HCEC 1CT (cell line): ENCODE measurements around the gene ZNF219.

ENCODE experiments used
- DNase-seq: peaks from one replicate; pipeline ENCODE4 v3.0.0-alpha.2; 2017

Gene ZNF219

DNA sequence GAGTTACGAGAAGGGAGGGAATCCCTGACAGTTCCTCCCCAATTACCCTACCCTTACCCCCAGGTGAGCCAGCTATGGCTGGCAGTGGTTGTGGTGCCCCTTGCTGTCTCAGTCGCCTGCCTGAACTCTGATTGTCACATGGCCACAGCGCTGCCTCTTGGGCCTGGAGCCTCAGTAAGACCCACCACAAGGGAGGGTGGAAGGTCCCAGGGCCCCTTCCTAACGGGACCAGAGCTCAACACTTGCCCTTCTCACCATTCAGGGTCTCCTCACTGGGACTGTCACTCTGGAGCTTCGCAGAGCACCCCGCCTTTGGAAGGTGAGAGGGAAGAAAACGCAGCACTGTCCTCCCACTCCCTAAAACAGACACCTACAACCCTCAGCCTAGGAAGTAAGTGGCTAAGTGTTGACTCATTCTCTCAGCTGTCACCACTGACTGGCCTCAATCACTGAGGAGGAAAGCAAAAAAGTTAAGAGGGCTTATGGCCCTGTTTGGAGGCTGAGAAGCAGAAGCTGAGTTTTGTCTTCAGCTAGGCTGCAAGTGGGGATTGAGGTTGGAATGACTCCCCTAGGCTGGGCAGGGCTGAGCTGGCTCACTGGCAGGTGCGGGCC lies 3.5 kb upstream of the ZNF219 start:
- no peak for DNase-seq

DNA sequence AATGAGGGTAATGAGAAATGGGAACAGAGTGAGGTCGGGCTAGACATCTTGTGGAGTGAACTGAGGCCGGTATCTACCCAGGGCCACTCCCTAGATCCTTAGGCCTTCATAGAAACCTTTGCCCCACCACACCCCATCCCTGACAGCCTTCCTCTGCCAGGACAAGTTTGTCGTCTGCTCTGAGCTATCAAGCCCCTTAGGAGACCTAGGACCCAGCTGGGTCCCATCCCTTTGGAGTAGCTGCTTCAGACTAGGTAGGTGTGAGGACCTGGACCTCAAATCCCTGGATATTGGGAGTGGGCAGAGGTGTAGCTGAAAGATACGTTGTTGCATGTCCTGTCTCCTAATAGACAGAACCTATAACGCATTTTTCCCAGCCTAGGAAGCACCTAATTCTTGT lies 2.5 kb upstream of the ZNF219 start, which contains the start of gene TMEM253:
Gene TMEM253 (plus strand): TSS at position 136 of the 400 bp plus-strand sequence. CDS start 278 bp downstream, outside the sequence.
- DNase-seq = no peak

DNA sequence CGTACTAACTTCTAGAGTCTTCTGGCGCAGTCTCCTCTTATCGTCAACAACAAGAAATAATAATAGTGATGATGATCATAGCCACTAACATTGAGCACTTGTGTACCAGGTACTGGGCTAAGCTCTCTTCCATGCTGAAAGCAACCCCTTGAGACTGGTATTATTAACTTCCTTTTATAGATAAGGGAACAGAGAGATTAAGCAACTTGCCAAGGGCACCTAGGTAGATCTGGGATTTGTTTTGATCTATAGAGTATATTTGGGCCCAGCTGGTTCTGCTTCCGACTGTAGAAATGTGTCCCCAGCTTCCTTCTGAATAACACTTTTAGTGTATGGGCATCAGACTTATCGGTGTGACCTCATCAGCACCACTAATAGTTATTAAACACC lies 1.1 kb upstream of the ZNF219 start:
- no peak for DNase-seq

DNA sequence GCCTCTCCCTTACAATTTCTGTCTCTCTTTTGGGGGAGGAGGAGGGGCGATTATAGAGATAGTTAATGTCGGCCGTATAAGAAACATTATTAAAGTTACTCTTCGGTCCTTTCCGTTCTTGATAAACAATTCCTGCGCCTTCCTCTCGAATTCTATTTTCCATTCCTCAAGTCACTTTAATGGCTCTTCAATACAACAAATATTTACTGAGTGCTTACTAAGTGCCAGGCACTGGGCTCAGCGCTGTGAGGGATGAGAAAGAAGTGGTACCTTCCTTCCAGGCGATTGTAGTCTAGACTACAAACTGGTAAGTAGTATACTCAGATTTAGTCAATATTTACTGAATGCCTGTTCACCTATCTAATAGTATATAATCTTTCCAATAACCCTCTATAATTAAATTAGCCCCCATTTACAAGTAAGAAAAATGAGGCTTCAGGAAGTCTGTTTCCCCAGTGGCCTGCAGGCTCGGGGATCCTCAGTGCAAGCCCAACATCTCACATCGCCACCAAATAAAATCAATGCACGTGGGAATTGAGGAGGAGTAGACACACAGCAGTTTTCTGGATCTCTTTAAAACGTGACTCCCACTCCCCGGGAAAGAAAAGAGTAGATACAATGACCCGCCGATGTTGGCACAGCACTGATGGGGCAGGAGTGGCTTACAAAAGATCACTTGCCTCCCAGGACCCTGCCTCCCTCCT lies 589 bp upstream of the ZNF219 start:
- DNase-seq = no peak

DNA sequence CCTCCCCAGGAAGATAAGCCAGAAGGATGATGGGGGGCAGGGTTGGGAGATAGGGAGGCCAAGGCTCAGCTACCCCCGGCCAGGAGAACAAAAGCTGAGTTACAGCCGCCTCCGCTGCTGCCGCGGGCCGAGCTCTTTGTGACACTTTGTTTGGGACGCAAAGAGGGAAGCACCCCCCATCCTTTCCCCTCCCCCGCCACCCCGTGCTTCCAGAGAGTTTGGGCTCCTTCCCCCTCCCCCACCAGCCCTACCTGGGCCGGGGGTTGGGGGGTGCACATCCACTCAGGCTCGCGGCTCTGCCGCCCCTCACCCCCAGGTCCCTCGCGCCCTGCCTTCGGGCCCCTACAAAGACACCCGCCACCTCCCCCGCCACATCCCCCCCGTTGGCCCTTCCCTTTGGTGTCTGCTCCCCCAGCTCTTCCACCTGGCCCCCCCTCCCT lies 799 bp downstream of the ZNF219 start:
- DNase-seq = no peak

DNA sequence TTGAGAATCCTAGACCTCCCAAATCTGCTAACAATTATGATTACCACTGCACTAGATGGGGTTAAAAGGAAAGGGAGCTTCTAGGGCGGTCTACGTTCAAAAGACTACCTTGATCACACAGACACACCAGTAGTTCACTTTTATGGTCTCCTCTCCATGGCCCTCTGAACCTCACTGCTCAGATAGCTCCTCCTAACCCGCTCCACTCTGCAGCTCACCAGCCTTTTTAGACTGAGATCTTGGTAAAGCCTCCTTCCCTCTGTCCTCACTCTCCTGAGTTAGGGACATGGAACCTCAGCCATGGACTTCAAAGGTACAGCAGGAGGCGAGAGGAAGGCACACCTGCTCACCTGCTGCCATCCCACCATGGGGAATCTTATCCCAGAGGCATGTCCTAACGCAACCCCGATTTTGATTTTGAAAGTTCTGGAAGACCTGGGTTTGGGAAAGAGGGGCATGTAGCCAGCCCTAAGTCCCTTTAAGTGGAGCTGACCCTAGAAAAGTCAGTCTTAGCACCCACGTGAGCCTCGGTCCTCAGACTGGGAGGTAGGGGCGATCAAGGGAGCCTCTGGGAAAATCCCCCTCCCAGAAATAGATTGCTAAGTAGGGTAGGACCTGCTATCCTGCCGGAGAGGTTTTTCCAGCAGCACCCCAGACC lies 1.3 kb downstream of the ZNF219 start:
- no peak for DNase-seq

DNA sequence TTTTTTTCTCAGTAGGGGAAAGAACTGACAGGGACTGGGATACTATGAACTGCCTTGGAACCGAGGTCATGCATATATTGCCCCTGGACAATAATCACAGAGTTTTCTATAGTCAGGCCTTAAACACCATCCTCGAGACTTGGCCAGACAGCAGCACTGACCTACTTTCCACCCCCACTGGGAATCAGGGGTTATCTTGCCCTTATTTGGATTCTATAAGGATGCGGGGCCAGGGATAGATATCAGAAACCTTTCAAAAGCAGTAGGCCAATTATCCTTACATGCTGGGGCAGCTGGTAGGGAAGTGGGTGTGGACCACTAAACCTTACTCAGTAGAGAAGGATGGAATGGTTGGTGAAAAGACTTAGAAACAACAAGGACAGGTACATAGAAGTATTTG lies 2.0 kb downstream of the ZNF219 start:
- no peak for DNase-seq

DNA sequence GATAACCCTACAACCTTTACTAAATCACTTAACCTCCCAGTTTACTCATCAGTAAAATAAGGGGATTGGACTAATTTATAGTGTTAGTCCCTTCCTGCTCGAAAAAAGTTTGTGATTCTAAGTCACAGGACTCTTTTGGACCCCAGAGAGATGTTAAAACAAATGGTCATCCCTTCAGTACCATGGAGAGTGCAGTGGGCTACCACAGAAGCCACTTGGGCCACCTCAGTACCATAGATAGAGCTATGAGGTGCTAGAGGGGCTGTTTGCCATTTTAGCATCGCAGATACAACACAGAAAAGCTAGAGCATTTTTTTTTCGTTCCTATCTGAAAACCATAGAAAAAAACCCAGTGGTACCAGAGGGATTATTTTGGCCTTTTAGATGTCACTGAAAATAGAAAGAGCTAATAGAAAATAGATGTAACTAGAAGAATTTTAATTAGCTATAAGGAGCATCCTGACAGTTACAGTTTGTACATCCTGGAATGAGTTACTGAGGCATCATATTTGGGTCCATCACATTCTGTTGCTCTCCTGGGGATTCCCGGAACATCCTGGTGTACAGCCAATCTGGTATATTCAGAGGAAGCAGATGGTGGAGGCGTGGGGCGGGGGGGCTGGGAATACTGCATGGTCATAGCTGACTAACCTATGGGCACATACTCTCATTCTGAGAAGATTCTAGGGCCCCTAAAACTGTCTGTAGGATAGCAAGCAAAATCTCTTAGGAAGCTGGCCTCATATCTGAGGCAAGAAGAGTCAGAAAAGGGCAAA lies 2.8 kb downstream of the ZNF219 start:
- peak; percentile 41 for DNase-seq

DNA sequence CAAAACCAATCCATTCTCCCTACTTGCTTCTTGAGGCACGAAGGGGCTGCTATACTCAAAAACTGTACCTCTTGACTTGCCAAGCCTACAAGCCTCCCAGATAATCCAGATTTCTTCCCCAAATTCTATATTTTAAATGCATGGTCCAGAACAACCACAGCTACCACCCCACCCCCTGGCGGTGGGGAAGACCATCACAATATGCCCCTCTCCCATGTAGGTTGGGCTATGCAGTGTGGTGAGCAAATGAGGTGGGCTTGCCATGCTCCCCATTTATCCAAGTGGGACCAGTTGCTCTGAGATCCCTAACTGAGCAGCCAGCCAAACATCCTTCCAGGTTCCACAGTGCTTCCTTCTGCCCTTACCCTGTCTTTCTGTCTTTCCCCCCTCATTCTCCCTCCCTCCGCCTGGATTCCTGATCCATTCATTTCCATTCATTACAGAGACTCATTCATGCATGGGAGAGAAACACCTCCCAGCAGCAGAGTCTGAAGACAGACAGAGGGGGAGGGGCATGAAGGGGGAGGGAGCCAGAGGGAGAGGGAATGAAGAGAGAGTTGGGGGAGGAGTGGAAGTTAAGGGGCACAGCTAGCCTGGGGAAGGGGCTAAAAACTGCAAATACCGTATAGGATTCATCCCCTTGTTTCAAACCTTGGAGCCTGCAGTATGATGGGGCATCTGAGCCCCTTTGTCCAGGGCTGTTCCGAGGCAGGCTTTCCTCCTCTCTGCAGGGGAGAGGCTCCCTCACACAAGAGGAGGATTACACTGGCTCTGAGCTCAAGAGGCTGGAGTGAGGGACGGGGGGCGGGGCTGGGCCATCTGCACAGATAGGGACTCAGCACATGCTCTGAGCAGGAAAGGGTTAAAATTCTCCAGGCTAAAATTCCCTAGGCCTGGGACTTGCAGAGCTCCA lies 4.4 kb downstream of the ZNF219 start:
- no peak for DNase-seq

DNA sequence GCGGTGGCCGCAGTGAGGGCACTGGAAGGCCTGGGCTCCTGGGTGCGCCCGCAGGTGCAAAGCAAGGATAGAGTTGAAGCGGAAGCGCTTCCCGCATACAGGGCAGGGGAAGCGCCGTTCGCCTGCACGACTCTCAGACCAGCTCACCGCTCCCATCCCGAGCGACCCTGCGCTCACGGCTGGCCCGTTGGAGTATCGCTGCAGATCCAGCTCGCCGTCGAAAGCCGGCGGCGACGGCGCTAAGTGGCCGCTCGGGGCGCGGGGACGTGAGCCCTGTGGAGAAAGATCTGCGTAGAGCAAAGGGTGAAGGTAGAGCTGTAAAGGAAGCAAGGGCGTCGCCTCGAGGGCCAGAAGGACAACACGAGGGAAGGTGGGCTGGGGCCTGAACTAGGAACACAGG lies 5.4 kb downstream of the ZNF219 start:
- no peak for DNase-seq

DNA sequence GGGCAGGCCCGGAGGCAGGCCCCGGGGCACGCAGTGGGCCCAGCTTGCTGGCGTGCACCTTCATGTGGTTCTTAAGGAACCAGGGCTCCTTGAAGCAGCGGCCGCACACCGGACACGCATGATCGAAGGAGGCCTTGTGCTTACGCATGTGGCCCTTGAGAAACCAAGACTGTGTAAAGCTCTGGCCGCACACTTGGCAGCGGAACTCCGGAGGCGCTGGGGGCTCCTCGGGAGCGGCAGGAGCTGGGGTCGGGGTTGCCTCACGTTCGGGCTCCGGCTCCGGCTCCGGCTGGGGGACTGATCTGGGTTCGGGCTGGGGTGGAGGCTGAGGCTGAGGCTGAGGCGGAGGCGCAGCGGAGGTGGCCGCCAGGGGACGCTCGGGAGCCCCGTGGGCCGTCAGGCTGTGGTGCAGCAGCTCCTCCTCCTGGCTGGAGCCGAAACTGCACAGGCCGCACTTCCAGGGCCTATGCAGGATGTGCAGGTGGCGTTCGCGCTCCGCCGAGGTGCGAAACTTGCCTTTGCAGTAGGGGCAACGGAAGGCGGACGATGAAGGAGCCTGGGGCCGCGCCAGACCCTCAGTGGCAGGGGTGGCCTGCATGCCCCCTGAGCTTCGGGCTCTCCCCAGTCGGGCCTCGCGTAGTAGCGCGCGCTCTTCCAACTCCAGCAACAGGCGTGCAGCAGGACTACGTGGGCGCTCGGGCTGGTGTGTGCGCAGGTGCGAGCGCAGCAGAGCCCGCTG lies 6.0 kb downstream of the ZNF219 start:
- DNase-seq = peak; percentile 25

DNA sequence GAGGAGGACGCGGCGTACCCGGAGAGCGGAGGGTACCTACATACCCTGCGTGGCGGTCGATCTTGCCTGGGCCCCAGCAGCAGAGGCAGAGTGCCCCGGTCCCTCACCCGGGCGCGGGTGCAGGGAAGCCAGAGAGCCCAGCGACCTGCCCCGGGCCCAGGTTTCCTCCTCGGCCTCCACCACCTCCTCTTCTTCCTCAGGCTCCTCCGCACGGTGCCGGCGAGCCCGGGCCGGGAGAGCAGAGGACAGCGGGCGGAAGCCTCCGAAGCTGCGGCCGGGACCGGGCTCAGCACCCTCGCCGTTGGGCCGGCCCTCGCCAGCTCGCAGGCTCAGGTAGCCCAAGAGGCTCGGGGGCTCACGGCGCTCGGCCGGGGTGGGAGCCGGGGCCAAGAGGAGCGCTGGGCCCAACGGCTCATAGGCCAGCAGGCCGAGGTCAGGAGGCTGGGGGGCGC lies 6.6 kb downstream of the ZNF219 start:
- DNase-seq = no peak

DNA sequence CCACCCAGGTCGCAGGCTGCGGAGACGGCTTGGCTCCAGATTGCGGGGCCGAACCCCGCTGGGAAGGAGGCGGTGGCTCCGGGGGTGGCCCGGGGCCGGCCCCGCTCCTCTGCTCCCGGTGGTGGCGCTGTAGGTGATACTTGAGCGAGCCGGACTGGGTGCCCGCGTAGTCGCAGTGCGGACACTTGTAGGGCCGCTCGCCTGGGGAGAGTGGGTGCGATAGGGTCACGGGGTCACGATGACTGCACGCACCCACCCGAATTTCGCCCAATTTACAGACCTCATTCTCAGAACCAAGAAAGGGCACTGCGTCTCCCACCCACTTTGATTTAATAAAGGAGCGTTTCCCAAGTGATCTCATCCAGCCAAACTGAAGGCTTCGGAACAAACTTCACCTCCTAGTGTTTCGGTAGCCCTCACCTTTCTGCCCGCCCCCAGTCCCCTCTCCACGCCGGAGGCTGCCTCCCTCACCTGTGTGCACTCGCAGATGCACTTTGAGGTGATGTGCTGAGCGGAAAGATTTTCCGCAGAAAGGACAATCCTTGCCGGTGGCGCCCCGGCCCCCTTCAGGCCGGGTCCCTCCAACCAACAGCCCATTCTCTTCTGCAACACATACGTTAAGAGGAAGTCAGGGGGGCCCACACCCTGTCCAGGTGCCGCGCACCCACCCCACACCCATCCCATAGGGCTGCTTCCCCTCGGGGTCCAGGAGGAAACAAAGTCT lies 7.4 kb downstream of the ZNF219 start:
- no peak for DNase-seq

DNA sequence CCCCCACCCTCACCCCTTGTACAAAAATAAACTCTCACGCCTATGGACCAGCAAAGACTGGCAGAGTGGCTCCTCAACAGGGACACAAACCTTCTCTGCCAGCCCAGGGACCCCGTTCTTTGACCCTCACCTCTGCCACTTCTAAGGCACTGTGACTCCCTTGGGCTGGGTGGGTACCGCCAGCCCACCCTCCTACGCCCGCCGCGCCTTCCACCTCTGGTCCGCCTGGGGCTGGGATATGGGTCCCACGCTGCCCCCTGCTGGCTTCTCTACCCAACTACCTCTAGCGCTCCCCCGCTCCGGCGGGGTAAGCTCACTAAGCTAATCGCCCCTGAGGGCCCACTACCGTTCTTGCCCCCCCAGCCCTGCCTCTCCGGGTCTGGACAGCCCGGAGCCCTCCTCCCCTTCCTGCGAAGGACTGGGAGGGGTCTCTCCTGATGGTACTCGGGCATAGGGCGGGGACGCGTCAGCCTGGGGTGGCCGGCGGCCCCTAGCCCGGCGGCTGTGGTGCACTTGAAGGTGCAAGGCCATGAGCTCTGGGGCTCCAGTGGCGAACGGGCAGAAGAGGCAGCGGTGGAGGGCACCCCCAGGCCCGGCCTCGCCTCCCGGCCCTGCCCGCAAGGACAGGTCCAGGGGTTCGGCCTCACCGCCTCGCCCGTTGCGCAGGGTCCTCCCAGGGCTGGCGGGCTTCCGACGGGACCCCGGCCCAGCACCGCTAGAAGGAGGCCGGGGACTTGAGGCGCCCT lies 8.1 kb downstream of the ZNF219 start:
- DNase-seq = no peak

DNA sequence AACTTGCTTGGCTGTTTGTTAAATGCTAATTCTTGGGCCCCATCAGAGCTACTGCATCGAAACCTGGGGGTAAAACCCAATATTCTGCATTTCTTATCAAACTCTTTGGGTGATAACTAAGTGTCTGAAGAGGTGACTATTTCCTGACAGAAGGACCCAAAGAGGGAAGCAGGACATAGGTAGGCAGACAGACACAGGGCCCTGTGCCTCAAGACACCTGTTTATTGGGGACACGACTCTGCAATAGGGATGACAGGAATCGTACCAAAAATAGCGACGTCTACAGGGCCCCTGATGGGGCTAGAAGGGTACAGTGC lies 8.6 kb downstream of the ZNF219 start:
- DNase-seq = no peak

DNA sequence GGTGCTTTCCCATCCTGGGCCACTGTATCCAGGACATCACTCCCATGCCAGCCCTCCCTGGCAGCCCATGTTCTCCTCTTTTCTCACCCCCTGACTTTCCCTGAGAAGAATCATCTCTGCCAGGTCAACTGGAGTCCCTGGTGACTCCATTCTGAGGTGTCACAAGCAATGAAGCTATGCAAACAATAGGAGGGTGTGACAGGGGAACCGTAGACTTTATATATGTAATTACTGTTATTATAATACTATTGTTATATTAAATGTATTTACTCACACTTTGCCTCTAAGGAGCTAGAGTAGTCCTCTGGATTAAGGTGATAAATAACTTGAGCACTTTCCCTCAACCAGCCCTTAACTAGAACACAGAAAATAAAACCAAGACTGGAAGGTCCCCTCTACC lies 9.2 kb downstream of the ZNF219 start:
- DNase-seq = no peak

DNA sequence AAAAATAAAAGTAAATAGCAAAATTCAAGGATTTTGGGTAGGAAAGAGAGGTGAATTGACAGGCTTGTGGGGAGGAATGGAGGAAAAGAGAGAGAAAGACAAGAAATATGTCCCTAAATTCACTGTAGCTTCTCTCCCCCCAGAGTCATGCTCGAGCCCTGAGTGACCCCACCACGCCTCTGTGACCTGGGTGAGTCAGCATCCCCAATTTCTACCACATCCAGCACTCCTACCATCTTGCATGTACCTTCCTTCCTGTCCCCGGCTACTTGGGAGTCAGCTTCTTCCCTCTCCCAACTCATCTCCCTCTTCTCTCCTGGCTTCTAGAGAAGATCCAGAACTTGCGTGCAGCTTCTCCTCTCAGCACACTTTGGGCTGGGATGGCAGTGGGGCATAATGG lies 9.8 kb downstream of the ZNF219 start:
- DNase-seq = no peak

DNA sequence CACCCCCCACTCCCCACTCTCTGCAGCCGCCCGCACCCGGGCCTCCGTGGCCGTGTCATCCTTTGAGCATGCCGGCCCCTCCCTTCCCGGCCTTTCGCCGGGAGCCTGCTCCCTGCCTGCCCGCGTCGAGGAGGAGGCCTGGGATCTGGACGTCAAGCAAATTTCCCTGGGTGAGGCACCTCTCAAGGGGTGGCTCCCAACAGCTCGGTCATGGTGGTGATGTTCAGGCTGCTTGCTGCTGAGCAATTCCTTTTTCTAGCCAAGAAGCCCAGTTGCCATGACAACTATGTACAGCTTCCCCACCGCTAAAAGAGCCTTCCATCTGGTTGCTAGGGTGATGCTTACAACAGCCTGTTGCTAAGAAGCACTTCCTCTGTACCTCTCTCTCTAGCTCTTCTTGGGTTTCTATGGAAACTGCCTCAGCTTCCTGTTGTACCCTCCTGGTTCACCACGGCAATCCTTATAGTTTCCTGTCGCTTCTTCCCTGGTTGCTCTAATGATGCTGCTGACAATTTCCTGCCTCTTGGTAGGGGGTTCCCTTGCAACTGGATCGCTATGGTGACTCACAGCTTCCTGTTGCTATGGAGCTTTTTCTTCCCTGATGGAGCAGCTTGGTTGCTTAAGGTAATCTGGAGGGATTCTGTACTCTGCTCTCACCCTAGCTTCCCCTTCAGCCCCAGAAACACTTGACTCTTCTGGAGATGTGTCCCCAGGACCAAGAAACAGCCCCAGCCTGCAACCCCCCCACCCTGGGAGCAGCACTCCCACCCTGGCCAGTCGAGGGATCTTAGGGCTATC lies 11.0 kb downstream of the ZNF219 start:
- DNase-seq = peak; percentile 85

DNA sequence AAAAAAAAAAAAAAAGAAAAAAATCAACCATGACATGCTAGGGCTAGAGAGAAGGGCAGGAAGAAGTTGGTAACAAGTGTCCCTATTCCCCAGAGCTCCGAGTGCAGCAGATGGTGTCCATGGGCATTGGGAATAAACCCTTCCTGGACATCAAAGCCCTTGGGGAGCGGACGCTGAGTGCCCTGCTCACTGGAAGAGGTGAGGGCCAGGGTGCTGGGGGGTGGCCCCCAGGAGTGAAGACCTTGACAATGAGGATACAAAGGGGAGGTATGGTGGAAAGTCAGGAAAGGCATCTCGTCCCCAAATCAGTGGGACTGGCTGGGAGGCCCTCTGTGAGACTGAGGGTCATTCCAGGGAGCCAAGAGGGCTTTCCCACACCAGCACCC lies 11.6 kb downstream of the ZNF219 start:
- DNase-seq = no peak
